Stimulated activated CD8-positive, alpha-beta memory T cell treated with anti-CD3 and anti-CD28 coated beads, Interleukin-4, amount 100 ng/mL, for 1 hour (primary cell): ENCODE measurements around the gene LBP.
"Not testable (repeated sequence)": the region's sequence is repeated elsewhere in the genome, so short reads cannot be mapped to it uniquely, and the experiment has no call there.

Experiments
- DNase-seq, 2 donors: peaks; one replicate each; pipeline ENCODE4 v3.0.0-alpha.2; 2020; ENCODE audit warnings: low read depth in 2 of 2, low spot score in 1 of 2

The LBP gene

GRCh38 chr20:38346247-38346651 is at the start of gene LBP:
TSS of gene LBP (plus strand) at chr20:38346482. CDS start at chr20:38346517, 35 bp downstream.
- no peak for DNase-seq

GRCh38 chr20:38297916-38298674 is 48.2 kb upstream of the LBP start:
- no peak for DNase-seq

GRCh38 chr20:38298768-38299288 is 47.5 kb upstream of the LBP start:
- DNase-seq = no peak

GRCh38 chr20:38299963-38300362 is 46.3 kb upstream of the LBP start:
- DNase-seq = no peak

GRCh38 chr20:38300438-38300837 is 45.8 kb upstream of the LBP start:
- DNase-seq = no peak

- DNase-seq = no peak
Observed at GRCh38 chr20:38301309-38301708, 45.0 kb upstream of the LBP start.

- no peak for DNase-seq
Observed at GRCh38 chr20:38302786-38303185, 43.5 kb upstream of the LBP start.

- no peak for DNase-seq
Observed at GRCh38 chr20:38303908-38304379, 42.3 kb upstream of the LBP start, which contains the start of gene BPI. TSS of gene BPI (plus strand) at chr20:38304156. CDS start at chr20:38304224, 68 bp downstream.

GRCh38 chr20:38304845-38305447 is 41.3 kb upstream of the LBP start:
- no peak for DNase-seq

GRCh38 chr20:38305541-38305940 is 40.7 kb upstream of the LBP start:
- no peak for DNase-seq

GRCh38 chr20:38306379-38306778 is 39.9 kb upstream of the LBP start:
- DNase-seq = no peak

- DNase-seq = no peak
Observed at GRCh38 chr20:38307371-38308046, 38.8 kb upstream of the LBP start.

- DNase-seq = no peak
Observed at GRCh38 chr20:38308047-38308438, 38.2 kb upstream of the LBP start.

- no peak for DNase-seq
Observed at GRCh38 chr20:38308447-38308846, 37.8 kb upstream of the LBP start.

- DNase-seq = no peak
Observed at GRCh38 chr20:38311091-38311490, 35.2 kb upstream of the LBP start.

GRCh38 chr20:38311491-38311890 is 34.8 kb upstream of the LBP start:
- no peak for DNase-seq

- DNase-seq = no peak
Observed at GRCh38 chr20:38313676-38314075, 32.6 kb upstream of the LBP start.

- not testable (repeated sequence) for DNase-seq
Observed at GRCh38 chr20:38314350-38314749, 31.9 kb upstream of the LBP start.

- DNase-seq = no peak
Observed at GRCh38 chr20:38315290-38315966, 30.9 kb upstream of the LBP start.

GRCh38 chr20:38316341-38316740 is 29.9 kb upstream of the LBP start:
- no peak for DNase-seq

- no peak for DNase-seq
Observed at GRCh38 chr20:38317422-38317821, 28.9 kb upstream of the LBP start.
